ENCODE measurements around the gene ROBO1. TPM values are rescaled to one million over a fixed set of nuclear protein-coding genes. Genes with fewer than 3 reads are reported as not detected.

The ROBO1 gene
- total and polyA plus RNA-seq, 2 donors (not counting 3 experiments of a cell fraction or from before 2014, with no cell fraction given), result 5.9 to 14.2 TPM

GRCh38 chr3:79109754-79110153 lies 658.0 kb downstream of the ROBO1 start:
- no TSS peak for BruUV-seq (replicated peaks)
- Histone ChIP-seq H3K9ac (replicated peaks; ENCODE audit: extremely low read depth, insufficient read depth, low read length) (no peak overlapping the region), H3K9me1 (replicated peaks; ENCODE audit: control insufficient read depth, extremely low read depth, insufficient read depth, low read length) (no peaks in the 10 kb centered on the region), H3K4me1 (ENCODE audit: control insufficient read depth, extremely low read depth, insufficient read depth, low read length) (no peaks in the 10 kb centered on the region), H4K20me1 (replicated peaks; ENCODE audit: control insufficient read depth, extremely low read depth, insufficient read depth, low read length) (no peaks in the 10 kb centered on the region), H3K4me3 (replicated peaks in 1 of 3; ENCODE audit: insufficient read depth in 1 of 3, low read depth in 1 of 3, low read length in 3 of 3) (no peak overlapping the region), H3K27me3 (ENCODE audit: control insufficient read depth in 2 of 2, insufficient read depth in 2 of 2, low read length in 2 of 2) (no peaks in the 10 kb centered on the region), H2AFZ (ENCODE audit: low read depth, low read length) (no peak overlapping the region), H3K4me2 (ENCODE audit: insufficient read depth, low read length) (no peak overlapping the region), H3K27ac (ENCODE audit: insufficient read depth, low read depth, low read length) (no peak overlapping the region), H3K36me3 (ENCODE audit: control insufficient read depth in 2 of 2, extremely low read depth in 1 of 2, insufficient read depth in 2 of 2, low read length in 2 of 2) (no peaks in the 10 kb centered on the region), H3K9me3 (replicated peaks; ENCODE audit: control insufficient read depth, insufficient read depth, low read length) (no peaks in the 10 kb centered on the region), H3K79me2 (ENCODE audit: control insufficient read depth, insufficient read depth, low read length) (no peaks in the 10 kb centered on the region)
- intact Hi-C loops (cut with micrococcal nuclease) (no loop called here), dilution Hi-C loops (cut with MboI; ENCODE audit: extremely low pct_ligation_motif_present, low sequenced_read_pairs) (no loop called here)
- FAIRE-seq, result no peak
- no peak for DNase-seq (ENCODE audit: low read depth, low spot score)
- TF ChIP-seq GATA2 (IDR thresholded peaks at IDR 0.05; ENCODE audit: insufficient read depth, insufficient read length, low read depth, low read length), result no peak
- POLR2A ChIA-PET, result no interaction called here
- CTCF ChIA-PET, result interaction anchor here (2.9 kb wide), 1 partner anchor 23 kb away, joined by 11 read pairs; no protein-coding TSS in a partner anchor

GRCh38 chr3:79103307-79103706 lies 664.5 kb downstream of the ROBO1 start:
- BruUV-seq (replicated peaks), result no TSS peak
- no peak for DNase-seq (ENCODE audit: low read depth, low spot score)

More at GRCh38 chr3:79103307-79103706, 664.5 kb downstream of the ROBO1 start:
- H3K9ac ChIP-seq (replicated peaks; ENCODE audit: extremely low read depth, insufficient read depth, low read length), result no peak overlapping the region
- H3K27ac ChIP-seq (ENCODE audit: insufficient read depth, low read depth, low read length), result no peak overlapping the region
- no peak overlapping the region for H3K4me3 ChIP-seq (replicated peaks in 1 of 3; ENCODE audit: insufficient read depth in 1 of 3, low read depth in 1 of 3, low read length in 3 of 3)
- TF ChIP-seq POLR2AphosphoS5 (IDR thresholded peaks at IDR 0.05; ENCODE audit: insufficient read depth, low read depth, low read length), result no peak
- no peak for TF ChIP-seq JUN (IDR thresholded peaks at IDR 0.05; ENCODE audit: borderline replicate concordance, insufficient read depth, insufficient read length, low read depth)
- TF ChIP-seq GATA2 (IDR thresholded peaks at IDR 0.05; ENCODE audit: insufficient read depth, insufficient read length, low read depth, low read length), result no peak
- no peak for TF ChIP-seq MAX (IDR thresholded peaks at IDR 0.05; ENCODE audit: insufficient read depth, insufficient read length)
- no peak for TF ChIP-seq FOS (IDR thresholded peaks at IDR 0.05; ENCODE audit: borderline replicate concordance, insufficient read depth, low read length)
- TF ChIP-seq CTCF (IDR thresholded peaks at IDR 0.05; ENCODE audit: extremely low read depth in 1 of 2, insufficient read depth in 1 of 2, low read depth in 1 of 2, low read length in 2 of 2), result no peak
- no peak for TF ChIP-seq EZH2 (IDR thresholded peaks at IDR 0.05; ENCODE audit: borderline replicate concordance, low read depth, low read length, severe bottlenecking)
- TF ChIP-seq MYC (IDR thresholded peaks at IDR 0.05; ENCODE audit: low read depth, low read length), result no peak
- no peak for TF ChIP-seq POLR2A (IDR thresholded peaks at IDR 0.05; ENCODE audit: low read depth, low read length)
- no peaks in the 10 kb centered on the region for H3K79me2 ChIP-seq (ENCODE audit: control insufficient read depth, insufficient read depth, low read length)
- H2AFZ ChIP-seq (ENCODE audit: low read depth, low read length), result no peak overlapping the region
- dilution Hi-C loops (cut with MboI; ENCODE audit: extremely low pct_ligation_motif_present, low sequenced_read_pairs) (no loop called here), intact Hi-C loops (cut with micrococcal nuclease) (no loop called here)
- H3K9me3 ChIP-seq (replicated peaks; ENCODE audit: control insufficient read depth, insufficient read depth, low read length), result no peaks in the 10 kb centered on the region
- no peaks in the 10 kb centered on the region for H3K4me1 ChIP-seq (ENCODE audit: control insufficient read depth, extremely low read depth, insufficient read depth, low read length)
- no peaks in the 10 kb centered on the region for H3K27me3 ChIP-seq (ENCODE audit: control insufficient read depth in 2 of 2, insufficient read depth in 2 of 2, low read length in 2 of 2)
- ChIA-PET CTCF (interaction anchor here (5.8 kb wide), 1 partner anchor 17 kb away, joined by 40 read pairs; no protein-coding TSS in a partner anchor), POLR2A (no interaction called here)
- no peaks in the 10 kb centered on the region for H3K9me1 ChIP-seq (replicated peaks; ENCODE audit: control insufficient read depth, extremely low read depth, insufficient read depth, low read length)
- no peaks in the 10 kb centered on the region for H3K36me3 ChIP-seq (ENCODE audit: control insufficient read depth in 2 of 2, extremely low read depth in 1 of 2, insufficient read depth in 2 of 2, low read length in 2 of 2)
- no peaks in the 10 kb centered on the region for H4K20me1 ChIP-seq (replicated peaks; ENCODE audit: control insufficient read depth, extremely low read depth, insufficient read depth, low read length)
- no peak for FAIRE-seq
- H3K4me2 ChIP-seq (ENCODE audit: insufficient read depth, low read length), result no peak overlapping the region

Measured in endothelial cell of umbilical vein (primary cell).